Sigmoid colon (tissue), 7 donors: ENCODE results near the gene AIG1. TPM values are rescaled to one million over a fixed set of nuclear protein-coding genes. Genes with fewer than 3 reads are reported as not detected.

Experiments used
- DNase-seq: peaks from one replicate; pipeline ENCODE4 v3.0.0-alpha.2; 2019
- H3K27ac ChIP-seq, 4 donors: fragments of 200-600 bp; sonication (generic); one replicate each; pipeline ENCODE4 v1.5.1; 2016 to 2019; ENCODE audit warnings: mild to moderate bottlenecking in 1 of 4
- H3K27me3 ChIP-seq, 3 donors: fragments of 200-600 bp; sonication (generic); one replicate each; pipeline ENCODE4 v1.5.1; 2019; ENCODE audit warnings: mild to moderate bottlenecking in 1 of 3
- H3K36me3 ChIP-seq, 4 donors: fragments of 200-600 bp; sonication (generic); one replicate each; pipeline ENCODE4 v1.5.1; 2016 to 2019
- H3K4me1 ChIP-seq, 4 donors: fragments of 200-600 bp; sonication (generic); one replicate each; pipeline ENCODE4 v1.5.1; 2017 to 2019
- H3K4me3 ChIP-seq, 4 donors: fragments of 200-600 bp; sonication (generic); one replicate each; pipeline ENCODE4 v1.5.1; 2017 to 2019; ENCODE audit warnings: mild to moderate bottlenecking in 2 of 4, moderate library complexity in 1 of 4
- H3K9me3 ChIP-seq, 4 donors: fragments of 200-600 bp in 3 of 4; sonication (generic) in 3 of 4; one replicate each; pipeline versions ENCODE4 v1.5.1 to v1.6.1; 2013 to 2019
- EP300 ChIP-seq, 4 donors: sonication (generic); formaldehyde crosslinking; IDR thresholded peaks; one replicate each; pipeline ENCODE4 v1.6.1; 2017; ENCODE audit warnings: antibody characterized with exemption in 4 of 4
- POLR2A ChIP-seq, 2 donors: fragments of 450-650 bp; IDR thresholded peaks; one replicate each; pipeline ENCODE4 v1.6.1; 2016; ENCODE audit warnings: antibody characterized with exemption in 2 of 2, mild to moderate bottlenecking in 2 of 2, moderate library complexity in 2 of 2
- POLR2AphosphoS5 ChIP-seq, 4 donors: sonication (generic); formaldehyde crosslinking; IDR thresholded peaks; one replicate each; pipeline ENCODE4 v1.6.1; 2017; ENCODE audit warnings: antibody characterized with exemption in 4 of 4
- WGBS, 2 donors: extraction: QIAGEN DNeasy Blood & Tissue Kit; methylation state at CpG; one replicate each; pipeline ENCODE4 v1.1.7; 2013; 5-methylcytosine and 5-hydroxymethylcytosine counted together
- intact Hi-C: fragments of 100-400 bp; cut with DNase I; formaldehyde crosslinking; loops from one replicate; pipeline ENCODE4 v1.15.1; 2023
- polyA plus RNA-seq, 3 donors: library from polyadenylated mRNA; stranded (reverse); fragments of 200-250 nt; gene quantifications; one replicate each; pipeline ENCODE4 v1.2.3, GENCODE V29; 2013
- total RNA-seq, 4 donors: library from RNA; depleted of rRNA; stranded (reverse); fragments of >200 nt; gene quantifications; one replicate each; pipeline ENCODE4 v1.1.0, GENCODE V29; 2016
- TF ChIP-seq, protein P1 (sequence below), 4 experiments: fragments of 450-650 bp in 3 of 4; fragments of 200-600 bp in 1 of 4; IDR thresholded peaks; one replicate each; pipeline ENCODE4 v1.5.1; 2016 to 2019; ENCODE audit warnings: antibody characterized with exemption in 4 of 4, mild to moderate bottlenecking in 3 of 4, moderate library complexity in 2 of 4
- donor health status: healthy with polysubstance abuse.
- donor health status: Bipolar disorder and iron deficiency.
- donor health status: healthy.

The AIG1 gene
- total and polyA plus RNA-seq, 7 donors, result 10.9 to 30.7 (median 20.6) TPM

DNA sequence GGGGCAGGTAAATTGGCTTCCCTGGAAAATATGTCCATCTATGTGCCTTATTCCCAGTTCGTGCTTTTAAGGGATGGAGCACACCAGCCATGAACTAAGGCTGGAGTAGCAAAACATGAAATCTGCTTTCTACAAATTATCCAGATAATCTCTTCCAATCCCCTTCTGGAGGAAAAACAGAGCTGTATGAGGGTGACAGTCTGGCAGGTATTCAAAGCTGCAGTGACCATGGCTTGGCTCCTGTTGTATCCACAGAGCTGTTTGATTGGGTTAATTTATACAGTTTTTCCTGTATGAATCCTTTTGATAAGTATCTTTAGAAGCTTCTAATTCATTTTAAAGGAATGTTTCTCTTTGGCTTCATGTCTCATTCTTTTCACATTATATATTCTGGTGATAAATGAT, 144.4 kb downstream of the AIG1 start:
- H3K36me3 ChIP-seq, result no peaks in the 10 kb centered on the region
- no peak for TF ChIP-seq POLR2AphosphoS5 (IDR thresholded peaks at IDR 0.05)
- TF ChIP-seq, protein P1, sequence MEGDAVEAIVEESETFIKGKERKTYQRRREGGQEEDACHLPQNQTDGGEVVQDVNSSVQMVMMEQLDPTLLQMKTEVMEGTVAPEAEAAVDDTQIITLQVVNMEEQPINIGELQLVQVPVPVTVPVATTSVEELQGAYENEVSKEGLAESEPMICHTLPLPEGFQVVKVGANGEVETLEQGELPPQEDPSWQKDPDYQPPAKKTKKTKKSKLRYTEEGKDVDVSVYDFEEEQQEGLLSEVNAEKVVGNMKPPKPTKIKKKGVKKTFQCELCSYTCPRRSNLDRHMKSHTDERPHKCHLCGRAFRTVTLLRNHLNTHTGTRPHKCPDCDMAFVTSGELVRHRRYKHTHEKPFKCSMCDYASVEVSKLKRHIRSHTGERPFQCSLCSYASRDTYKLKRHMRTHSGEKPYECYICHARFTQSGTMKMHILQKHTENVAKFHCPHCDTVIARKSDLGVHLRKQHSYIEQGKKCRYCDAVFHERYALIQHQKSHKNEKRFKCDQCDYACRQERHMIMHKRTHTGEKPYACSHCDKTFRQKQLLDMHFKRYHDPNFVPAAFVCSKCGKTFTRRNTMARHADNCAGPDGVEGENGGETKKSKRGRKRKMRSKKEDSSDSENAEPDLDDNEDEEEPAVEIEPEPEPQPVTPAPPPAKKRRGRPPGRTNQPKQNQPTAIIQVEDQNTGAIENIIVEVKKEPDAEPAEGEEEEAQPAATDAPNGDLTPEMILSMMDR (IDR thresholded peaks at IDR 0.05), result no peak
- no peak for TF ChIP-seq EP300 (IDR thresholded peaks at IDR 0.05)
- TF ChIP-seq POLR2A (IDR thresholded peaks at IDR 0.05), result no peak
- H3K4me1 ChIP-seq, result peaks cover 0 to 18% (median 5%) of the 10 kb centered on the region in 4 donors
- intact Hi-C loops, result no loop called here
- 90 to 93% methylated on average over 1 of the region's 1 CpG for WGBS, 2 donors
- H3K9me3 ChIP-seq, result no peaks in the 10 kb centered on the region
- no peak for DNase-seq
- no peak overlapping the region for H3K27ac ChIP-seq
- no peak overlapping the region for H3K4me3 ChIP-seq
- no peaks in the 10 kb centered on the region for H3K27me3 ChIP-seq

DNA sequence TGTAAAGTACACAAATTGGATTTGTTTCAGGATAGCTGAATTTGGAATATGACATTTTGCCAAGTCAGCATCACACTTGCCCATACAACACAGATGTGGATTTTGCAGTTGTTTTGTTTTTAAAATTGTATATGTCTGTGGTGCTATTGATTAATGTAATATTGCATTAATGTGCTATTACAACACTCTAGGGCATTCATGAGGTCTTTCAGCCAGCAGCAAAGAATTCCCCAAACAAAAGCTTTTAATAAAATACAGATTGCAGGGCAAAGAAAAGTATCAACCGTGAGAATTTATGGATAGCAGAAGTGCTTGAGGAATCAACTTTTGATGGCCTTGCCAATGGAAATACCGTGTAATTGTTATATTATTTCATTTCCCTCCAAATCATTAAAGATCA, 144.9 kb downstream of the AIG1 start:
- 92 to 93% methylated on average over 2 of the region's 2 CpGs for WGBS, 2 donors

DNA sequence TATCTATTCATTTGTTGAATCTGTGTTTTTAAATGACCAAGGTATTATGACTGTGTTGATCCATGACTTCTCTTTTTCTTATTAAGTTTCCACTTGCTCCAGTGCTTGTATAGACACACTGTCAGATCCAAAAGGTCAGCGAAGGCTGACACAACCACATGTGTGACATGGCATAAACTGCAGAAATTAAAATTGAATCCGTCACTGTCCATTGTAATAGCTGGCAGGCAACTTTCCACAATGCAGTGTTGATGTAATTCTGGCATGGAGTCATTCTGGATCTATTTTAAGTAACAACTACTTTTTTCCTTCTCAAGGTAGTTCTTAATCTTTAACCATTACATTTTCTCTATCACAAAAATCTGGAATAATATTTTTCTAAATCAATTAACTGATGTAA, 145.3 kb downstream of the AIG1 start:
- Histone ChIP-seq H3K27me3 (no peaks in the 10 kb centered on the region), H3K36me3 (no peaks in the 10 kb centered on the region), H3K4me3 (no peak overlapping the region), H3K27ac (no peak overlapping the region), H3K4me1 (peaks cover 0 to 18% (median 5%) of the 10 kb centered on the region in 4 donors), H3K9me3 (no peaks in the 10 kb centered on the region)
- TF ChIP-seq EP300 (IDR thresholded peaks at IDR 0.05), result no peak
- no peak for TF ChIP-seq POLR2A (IDR thresholded peaks at IDR 0.05)
- TF ChIP-seq POLR2AphosphoS5 (IDR thresholded peaks at IDR 0.05), result no peak
- TF ChIP-seq, protein P1 (IDR thresholded peaks at IDR 0.05), result no peak
- intact Hi-C loops, result no loop called here
- DNase-seq, result no peak
- WGBS, 2 donors, result 86 to 91% methylated on average over 2 of the region's 2 CpGs

More for the DNA sequence above, 144.9 kb downstream of the AIG1 start:
- intact Hi-C loops, result no loop called here
- no peak overlapping the region for H3K4me3 ChIP-seq
- no peak overlapping the region for H3K27ac ChIP-seq
- H3K9me3 ChIP-seq, result no peaks in the 10 kb centered on the region
- no peaks in the 10 kb centered on the region for H3K27me3 ChIP-seq
- DNase-seq, result no peak
- H3K36me3 ChIP-seq, result no peaks in the 10 kb centered on the region
- TF ChIP-seq, protein P1 (IDR thresholded peaks at IDR 0.05), result no peak
- no peak for TF ChIP-seq POLR2AphosphoS5 (IDR thresholded peaks at IDR 0.05)
- no peak for TF ChIP-seq EP300 (IDR thresholded peaks at IDR 0.05)
- no peak for TF ChIP-seq POLR2A (IDR thresholded peaks at IDR 0.05)
- peaks cover 0 to 18% (median 5%) of the 10 kb centered on the region in 4 donors for H3K4me1 ChIP-seq

DNA sequence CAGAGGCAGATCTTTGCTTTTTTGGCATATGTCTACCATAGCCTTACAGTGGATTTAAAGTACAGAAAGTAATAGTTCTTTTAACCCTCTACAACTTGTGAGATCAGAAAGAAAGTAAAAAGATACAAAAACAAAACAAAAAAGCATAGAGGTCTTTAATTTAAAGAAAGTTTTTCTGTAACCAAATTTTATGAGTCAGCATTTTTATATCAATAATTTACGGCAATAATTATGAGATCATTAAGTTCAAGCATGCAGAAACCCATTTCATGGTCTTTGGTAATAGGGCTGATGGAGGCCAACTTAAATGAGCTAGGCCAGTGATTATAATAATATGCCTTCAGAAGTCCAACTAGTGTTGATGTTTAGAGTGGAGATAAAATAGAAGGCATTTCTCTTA, 145.9 kb downstream of the AIG1 start:
- Histone ChIP-seq H3K4me1 (peaks cover 0 to 18% (median 5%) of the 10 kb centered on the region in 4 donors), H3K9me3 (no peaks in the 10 kb centered on the region), H3K36me3 (no peaks in the 10 kb centered on the region), H3K4me3 (no peak overlapping the region), H3K27me3 (no peaks in the 10 kb centered on the region), H3K27ac (no peak overlapping the region)
- DNase-seq, result no peak
- 97% methylated on average over 1 of the region's 1 CpG for WGBS, 2 donors
- intact Hi-C loops, result no loop called here
- TF ChIP-seq, protein P1 (IDR thresholded peaks at IDR 0.05), result no peak
- TF ChIP-seq POLR2A (IDR thresholded peaks at IDR 0.05) (no peak), POLR2AphosphoS5 (IDR thresholded peaks at IDR 0.05) (no peak), EP300 (IDR thresholded peaks at IDR 0.05) (no peak)

DNA sequence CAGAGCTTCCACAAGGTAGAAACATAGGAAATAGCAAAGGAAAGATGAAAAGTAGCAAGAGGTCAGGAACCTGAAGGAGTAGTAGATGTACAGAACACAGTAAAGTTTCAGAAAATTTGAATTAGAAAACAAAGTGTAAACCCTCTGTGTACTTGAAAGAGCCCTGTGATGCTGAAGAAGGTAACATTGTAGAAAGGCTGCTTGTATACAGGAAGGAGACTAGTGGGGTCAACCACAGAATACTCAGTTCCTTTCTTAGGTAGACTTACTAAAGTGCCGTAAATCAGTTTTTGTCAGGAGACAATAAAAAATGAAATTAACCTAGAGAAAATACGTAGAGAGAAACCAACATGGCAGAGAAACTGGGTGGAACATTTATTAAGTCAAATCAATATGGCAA, 149.7 kb downstream of the AIG1 start:
- Histone ChIP-seq H3K4me3 (no peak overlapping the region), H3K9me3 (no peaks in the 10 kb centered on the region), H3K27ac (no peak overlapping the region), H3K27me3 (no peaks in the 10 kb centered on the region), H3K36me3 (no peaks in the 10 kb centered on the region), H3K4me1 (peaks cover 0 to 23% (median 7%) of the 10 kb centered on the region in 4 donors)
- TF ChIP-seq, protein P1 (IDR thresholded peaks at IDR 0.05), result no peak
- TF ChIP-seq POLR2A (IDR thresholded peaks at IDR 0.05) (no peak), POLR2AphosphoS5 (IDR thresholded peaks at IDR 0.05) (no peak)
- WGBS, 2 donors, result 91 to 94% methylated on average over 2 of the region's 2 CpGs
- intact Hi-C loops, result no loop called here
- DNase-seq, result no peak
